WTC11 (cell line): Measurements from ENCODE around the gene CNTN5.
"Not testable (repeated sequence)": the region's sequence is repeated elsewhere in the genome, so short reads cannot be mapped to it uniquely, and the experiment has no call there.

Experiments used
- CBFB ChIP-seq: sonication (generic); formaldehyde crosslinking; IDR thresholded peaks from 2 replicates; pipeline ENCODE4 v1.8.1; 2022; ENCODE audit warnings: mild to moderate bottlenecking, low read depth, missing genetic modification reagents
- CTCF ChIP-seq: fragments of 200-600 bp; IDR thresholded peaks from 2 replicates; pipeline ENCODE4 v1.8.0; 2022; ENCODE audit warnings: antibody characterized with exemption
- FOXJ3 ChIP-seq: sonication (generic); formaldehyde crosslinking; IDR thresholded peaks from 2 replicates; pipeline ENCODE4 v1.9.0; 2021; ENCODE audit warnings: missing genetic modification reagents, mild to moderate bottlenecking, borderline replicate concordance
- GABPB1 ChIP-seq: sonication (generic); formaldehyde crosslinking; IDR thresholded peaks from 2 replicates; pipeline ENCODE4 v1.8.1; 2023; ENCODE audit warnings: mild to moderate bottlenecking, missing genetic modification reagents
- KAT7 ChIP-seq: sonication (generic); formaldehyde crosslinking; IDR thresholded peaks from 2 replicates; pipeline ENCODE4 v1.8.1; 2023; ENCODE audit warnings: missing genetic modification reagents, mild to moderate bottlenecking, borderline replicate concordance
- RELA ChIP-seq: sonication (generic); formaldehyde crosslinking; IDR thresholded peaks from 2 replicates; pipeline ENCODE4 v1.8.1; 2022; ENCODE audit warnings: missing genetic modification reagents, mild to moderate bottlenecking, borderline replicate concordance
- TCF7 ChIP-seq: sonication (generic); formaldehyde crosslinking; IDR thresholded peaks from 2 replicates; pipeline ENCODE4 v1.8.0; 2022; ENCODE audit warnings: mild to moderate bottlenecking, low read depth, missing genetic modification reagents, moderate library complexity
- TEAD1 ChIP-seq: sonication (generic); formaldehyde crosslinking; IDR thresholded peaks from 2 replicates; pipeline ENCODE4 v1.8.0; 2022; ENCODE audit warnings: mild to moderate bottlenecking, missing genetic modification reagents
- ZBTB21 ChIP-seq: sonication (generic); formaldehyde crosslinking; IDR thresholded peaks from 2 replicates; pipeline ENCODE4 v1.8.1; 2023; ENCODE audit warnings: mild to moderate bottlenecking, missing genetic modification reagents, borderline replicate concordance
- ZNF138 ChIP-seq: sonication (generic); formaldehyde crosslinking; conservative IDR thresholded peaks from 2 replicates; pipeline ENCODE4 v1.8.1; 2022; ENCODE audit warnings: mild to moderate bottlenecking, moderate library complexity, missing genetic modification reagents
- TF ChIP-seq, protein P1 (sequence below): sonication (generic); formaldehyde crosslinking; IDR thresholded peaks from 2 replicates; pipeline ENCODE4 v1.8.1; 2022; ENCODE audit warnings: missing genetic modification reagents, borderline replicate concordance

DNA sequence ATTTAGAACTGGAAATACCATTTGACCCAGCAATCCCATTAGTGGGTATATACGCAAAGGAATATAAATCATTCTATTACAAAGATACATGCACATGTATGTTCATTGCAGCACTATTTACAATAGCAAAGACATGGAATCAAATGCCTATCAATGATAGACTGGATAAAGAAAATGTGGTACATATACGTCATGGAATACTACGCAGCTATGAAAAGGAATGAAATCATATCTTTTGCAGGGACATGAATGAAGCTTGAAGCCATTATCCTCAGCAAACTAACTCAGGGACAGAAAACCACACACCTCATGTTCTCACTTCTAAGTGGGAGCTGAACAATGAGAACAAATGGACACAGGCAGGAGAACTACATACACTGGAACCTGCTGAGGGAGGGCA, 113.1 kb downstream of the CNTN5 start:
- not testable (repeated sequence) for TF ChIP-seq RELA (CRISPR knock-in tag); ZNF138; CBFB; FOXJ3 (CRISPR knock-in tag); TCF7 (CRISPR knock-in tag); CTCF; ZBTB21; KAT7; GABPB1 (CRISPR knock-in tag); TEAD1 (CRISPR knock-in tag)
- TF ChIP-seq, protein P1, sequence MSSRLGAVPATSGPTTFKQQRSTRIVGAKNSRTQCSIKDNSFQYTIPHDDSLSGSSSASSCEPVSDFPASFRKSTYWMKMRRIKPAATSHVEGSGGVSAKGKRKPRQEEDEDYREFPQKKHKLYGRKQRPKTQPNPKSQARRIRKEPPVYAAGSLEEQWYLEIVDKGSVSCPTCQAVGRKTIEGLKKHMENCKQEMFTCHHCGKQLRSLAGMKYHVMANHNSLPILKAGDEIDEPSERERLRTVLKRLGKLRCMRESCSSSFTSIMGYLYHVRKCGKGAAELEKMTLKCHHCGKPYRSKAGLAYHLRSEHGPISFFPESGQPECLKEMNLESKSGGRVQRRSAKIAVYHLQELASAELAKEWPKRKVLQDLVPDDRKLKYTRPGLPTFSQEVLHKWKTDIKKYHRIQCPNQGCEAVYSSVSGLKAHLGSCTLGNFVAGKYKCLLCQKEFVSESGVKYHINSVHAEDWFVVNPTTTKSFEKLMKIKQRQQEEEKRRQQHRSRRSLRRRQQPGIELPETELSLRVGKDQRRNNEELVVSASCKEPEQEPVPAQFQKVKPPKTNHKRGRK (CRISPR knock-in tag) = not testable (repeated sequence)
